Thyroid gland (tissue), 4 donors: Measurements from ENCODE around the gene ATP6V1A. TPM values are rescaled to one million over a fixed set of nuclear protein-coding genes. Genes with fewer than 3 reads are reported as not detected.

Experiments used
- DNase-seq, 2 donors: peaks; one replicate each; pipeline ENCODE4 v3.0.0-alpha.2; 2019
- H3K27ac ChIP-seq, 3 donors: fragments of 200-600 bp; sonication (generic); 1 replicate in 2 of 3; 2 replicates in 1 of 3; pipeline ENCODE4 v1.5.1; 2016 to 2019; ENCODE audit warnings: mild to moderate bottlenecking in 1 of 3, moderate library complexity in 1 of 3
- H3K27me3 ChIP-seq: fragments of 200-600 bp; sonication (generic); one replicate; pipeline ENCODE4 v1.5.1; 2019
- H3K36me3 ChIP-seq, 2 donors: fragments of 200-600 bp; sonication (generic); one replicate each; pipeline ENCODE4 v1.5.1; 2016 to 2019
- H3K4me1 ChIP-seq, 2 donors: fragments of 200-600 bp; sonication (generic); one replicate each; pipeline ENCODE4 v1.5.1; 2017 to 2019
- H3K4me3 ChIP-seq, 3 donors: fragments of 200-600 bp; sonication (generic); replicated peaks in 1 of 3; 1 replicate in 2 of 3; 2 replicates in 1 of 3; pipeline ENCODE4 v1.5.1; 2016; ENCODE audit warnings: mild to moderate bottlenecking in 1 of 3
- H3K9me3 ChIP-seq: fragments of 200-600 bp; sonication (generic); one replicate; pipeline ENCODE4 v1.5.1; 2017
- POLR2A ChIP-seq, 2 donors: fragments of 450-650 bp; IDR thresholded peaks; one replicate each; pipeline ENCODE4 v1.6.1; 2017; ENCODE audit warnings: antibody characterized with exemption in 2 of 2, mild to moderate bottlenecking in 2 of 2, moderate library complexity in 1 of 2
- WGBS, 2 donors: methylation state at CpG; one replicate each; pipeline ENCODE4 v1.1.5; 2017; 5-methylcytosine and 5-hydroxymethylcytosine counted together
- intact Hi-C: fragments of 100-400 bp; cut with DNase I; formaldehyde crosslinking; loops from one replicate; pipeline ENCODE4 v1.15.1; 2023
- total RNA-seq, 4 donors: library from RNA; depleted of rRNA; stranded (reverse); fragments of >200 nt; gene quantifications; one replicate each; pipeline ENCODE4 v1.2.3, GENCODE V29; 2016
- TF ChIP-seq, protein P1 (sequence below), 6 experiments: fragments of 200-600 bp in 3 of 6; fragments of 450-650 bp in 3 of 6; sonication (generic) in 3 of 6; IDR thresholded peaks; one replicate each; pipeline ENCODE4 v1.5.1; 2016 to 2019; ENCODE audit warnings: antibody characterized with exemption in 6 of 6, mild to moderate bottlenecking in 2 of 6, inconsistent platforms in 1 of 6, moderate library complexity in 1 of 6

ATP6V1A gene
- total RNA-seq, 4 donors from 2014 or later, result 75.4 to 157 (median 112) TPM

DNA sequence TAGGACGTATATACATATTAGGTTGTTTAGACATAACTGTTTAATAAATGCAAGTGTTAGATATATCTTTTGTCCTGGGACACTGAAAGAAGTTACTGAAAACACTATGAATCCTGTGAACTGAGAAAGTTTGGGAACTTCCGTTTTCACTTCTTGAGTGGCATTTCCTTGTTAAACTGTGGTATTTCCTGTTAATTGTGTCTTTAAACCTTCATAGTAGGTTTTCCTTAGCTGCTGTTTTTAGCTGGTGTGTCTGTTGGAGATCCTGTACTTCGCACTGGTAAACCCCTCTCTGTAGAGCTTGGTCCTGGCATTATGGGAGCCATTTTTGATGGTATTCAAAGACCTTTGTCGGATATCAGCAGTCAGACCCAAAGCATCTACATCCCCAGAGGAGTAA lies 37.1 kb downstream of the ATP6V1A start:
- TF ChIP-seq, protein P1, sequence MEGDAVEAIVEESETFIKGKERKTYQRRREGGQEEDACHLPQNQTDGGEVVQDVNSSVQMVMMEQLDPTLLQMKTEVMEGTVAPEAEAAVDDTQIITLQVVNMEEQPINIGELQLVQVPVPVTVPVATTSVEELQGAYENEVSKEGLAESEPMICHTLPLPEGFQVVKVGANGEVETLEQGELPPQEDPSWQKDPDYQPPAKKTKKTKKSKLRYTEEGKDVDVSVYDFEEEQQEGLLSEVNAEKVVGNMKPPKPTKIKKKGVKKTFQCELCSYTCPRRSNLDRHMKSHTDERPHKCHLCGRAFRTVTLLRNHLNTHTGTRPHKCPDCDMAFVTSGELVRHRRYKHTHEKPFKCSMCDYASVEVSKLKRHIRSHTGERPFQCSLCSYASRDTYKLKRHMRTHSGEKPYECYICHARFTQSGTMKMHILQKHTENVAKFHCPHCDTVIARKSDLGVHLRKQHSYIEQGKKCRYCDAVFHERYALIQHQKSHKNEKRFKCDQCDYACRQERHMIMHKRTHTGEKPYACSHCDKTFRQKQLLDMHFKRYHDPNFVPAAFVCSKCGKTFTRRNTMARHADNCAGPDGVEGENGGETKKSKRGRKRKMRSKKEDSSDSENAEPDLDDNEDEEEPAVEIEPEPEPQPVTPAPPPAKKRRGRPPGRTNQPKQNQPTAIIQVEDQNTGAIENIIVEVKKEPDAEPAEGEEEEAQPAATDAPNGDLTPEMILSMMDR (IDR thresholded peaks at IDR 0.05), result no peak
- TF ChIP-seq POLR2A (IDR thresholded peaks at IDR 0.05), result no peak
- Histone ChIP-seq H3K27me3 (no peaks in the 10 kb centered on the region), H3K4me1 (no peaks in the 10 kb centered on the region), H3K36me3 (peaks cover 11 to 25% of the 10 kb centered on the region in 2 donors), H3K9me3 (no peaks in the 10 kb centered on the region), H3K27ac (no peak overlapping the region), H3K4me3 (no peak overlapping the region)
- DNase-seq, result no peak
- WGBS, 2 donors, result 82% methylated on average over 4 of the region's 4 CpGs
- intact Hi-C loops, result no loop called here

DNA sequence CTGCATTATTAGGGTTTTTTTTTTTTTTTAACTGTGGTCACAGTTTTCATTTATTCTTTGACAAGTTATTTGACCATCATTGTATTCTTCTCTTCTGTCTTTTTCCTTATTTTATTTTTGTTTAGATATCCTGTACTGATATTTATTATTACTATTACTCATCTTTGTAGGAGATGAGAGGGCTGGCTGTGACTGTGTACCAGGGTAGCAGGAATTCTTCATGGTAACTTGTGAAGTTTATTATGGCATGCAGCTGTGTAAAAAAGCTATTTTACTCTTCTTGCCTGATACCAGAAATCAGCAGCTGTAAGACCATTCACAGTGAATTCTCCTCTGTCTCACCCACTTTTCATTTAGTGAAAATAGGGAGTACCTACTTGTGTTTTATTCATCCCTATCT lies 44.5 kb downstream of the ATP6V1A start:
- intact Hi-C loops, result no loop called here
- Histone ChIP-seq H3K9me3 (no peaks in the 10 kb centered on the region), H3K27me3 (no peaks in the 10 kb centered on the region), H3K4me3 (no peak overlapping the region), H3K27ac (no peak overlapping the region), H3K4me1 (no peaks in the 10 kb centered on the region), H3K36me3 (peaks cover 21 to 30% of the 10 kb centered on the region in 2 donors)
- DNase-seq, result no peak
- TF ChIP-seq, protein P1 (IDR thresholded peaks at IDR 0.05), result no peak
- no peak for TF ChIP-seq POLR2A (IDR thresholded peaks at IDR 0.05)

DNA sequence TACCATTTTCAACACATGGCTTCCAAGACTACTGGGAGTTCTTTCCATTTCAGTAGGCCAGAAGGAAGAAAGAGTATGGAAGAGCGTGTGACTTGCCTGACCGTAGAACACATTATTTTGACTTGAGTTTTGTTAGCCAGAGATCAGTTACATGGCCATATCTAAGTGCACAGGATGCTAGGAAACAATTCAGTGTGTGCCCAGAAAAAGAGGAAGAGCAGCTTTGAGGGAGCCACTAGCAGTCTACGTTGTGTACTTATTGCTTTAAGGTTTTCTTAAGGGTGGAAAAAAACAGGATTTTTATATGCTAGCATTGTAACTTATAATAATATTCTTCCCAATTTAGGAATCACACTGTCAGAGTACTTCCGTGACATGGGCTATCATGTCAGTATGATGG lies 47.7 kb downstream of the ATP6V1A start:
- DNase-seq, result no peak
- no peak overlapping the region for H3K27ac ChIP-seq
- WGBS, 2 donors, result 94% methylated on average over 4 of the region's 4 CpGs
- H3K36me3 ChIP-seq, result peaks cover 6 to 17% of the 10 kb centered on the region in 2 donors
- H3K4me3 ChIP-seq, result no peak overlapping the region
- TF ChIP-seq, protein P1 (IDR thresholded peaks at IDR 0.05), result no peak
- TF ChIP-seq POLR2A (IDR thresholded peaks at IDR 0.05), result no peak
- no peaks in the 10 kb centered on the region for H3K4me1 ChIP-seq
- intact Hi-C loops, result no loop called here
- H3K27me3 ChIP-seq, result no peaks in the 10 kb centered on the region
- H3K9me3 ChIP-seq, result no peaks in the 10 kb centered on the region

DNA sequence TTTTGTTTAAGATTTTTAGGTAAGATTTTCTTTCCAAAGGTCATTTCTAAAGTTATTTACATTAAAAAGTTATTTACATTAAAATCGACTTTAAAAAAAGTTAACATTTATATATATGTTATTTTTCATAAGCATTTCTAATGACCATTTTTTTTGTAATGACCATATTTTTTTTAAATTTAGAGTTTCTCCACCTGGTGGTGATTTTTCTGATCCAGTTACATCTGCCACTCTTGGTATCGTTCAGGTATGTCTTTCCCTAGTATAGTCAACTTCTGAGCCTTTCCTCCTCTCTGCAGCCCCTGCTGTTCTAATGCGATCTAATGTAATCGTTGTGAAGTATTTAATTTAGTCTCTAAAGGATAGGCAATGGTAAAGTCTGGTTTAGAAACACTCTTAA lies 48.9 kb downstream of the ATP6V1A start:
- TF ChIP-seq POLR2A (IDR thresholded peaks at IDR 0.05), result no peak
- TF ChIP-seq, protein P1 (IDR thresholded peaks at IDR 0.05), result no peak
- WGBS, 2 donors, result 91 to 92% methylated on average over 4 of the region's 4 CpGs
- Histone ChIP-seq H3K9me3 (no peaks in the 10 kb centered on the region), H3K27me3 (no peaks in the 10 kb centered on the region), H3K36me3 (peaks cover 6 to 23% of the 10 kb centered on the region in 2 donors), H3K27ac (no peak overlapping the region), H3K4me1 (no peaks in the 10 kb centered on the region), H3K4me3 (no peak overlapping the region)
- no peak for DNase-seq
- intact Hi-C loops, result no loop called here

DNA sequence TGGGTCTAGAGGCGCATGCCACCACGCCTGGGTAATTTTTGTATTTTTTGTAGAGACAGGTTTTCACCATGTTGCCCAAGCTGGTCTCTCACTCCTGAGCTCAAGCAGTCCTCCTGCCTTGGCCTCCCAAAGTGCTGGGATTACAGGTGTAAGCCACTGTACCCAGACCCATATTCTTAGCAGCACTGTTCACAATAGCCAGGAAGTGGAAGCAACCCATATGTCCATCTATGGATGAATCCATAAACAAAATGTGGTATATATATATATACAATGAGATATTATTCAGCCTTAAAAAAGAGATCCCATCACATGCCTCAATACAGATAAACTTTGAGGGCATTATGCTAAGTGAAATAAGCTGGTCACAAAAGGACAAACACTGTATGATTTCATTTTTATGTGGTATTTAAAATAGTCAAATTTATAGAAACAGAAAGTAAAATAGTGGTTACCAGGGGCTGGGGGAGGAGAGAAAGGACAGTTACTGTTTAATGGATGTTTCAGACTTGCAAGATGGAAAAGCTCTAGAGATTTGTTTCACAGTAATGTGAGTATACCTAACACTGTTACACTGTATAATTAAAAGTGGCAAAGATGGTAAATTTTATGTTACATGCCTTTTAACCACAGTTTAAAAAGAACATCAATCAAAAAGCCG lies 56.1 kb downstream of the ATP6V1A start:
- TF ChIP-seq, protein P1 (IDR thresholded peaks at IDR 0.05), result no peak
- TF ChIP-seq POLR2A (IDR thresholded peaks at IDR 0.05), result no peak
- H3K27ac ChIP-seq, result no peak overlapping the region
- H3K9me3 ChIP-seq, result no peaks in the 10 kb centered on the region
- 98% methylated on average over 3 of the region's 3 CpGs for WGBS, 2 donors
- H3K36me3 ChIP-seq, result peaks cover 18 to 58% of the 10 kb centered on the region in 2 donors
- H3K4me3 ChIP-seq, result no peak overlapping the region
- intact Hi-C loops, result no loop called here
- no peaks in the 10 kb centered on the region for H3K27me3 ChIP-seq
- H3K4me1 ChIP-seq, result no peaks in the 10 kb centered on the region
- DNase-seq, result no peak
